GM21360 (cell line): ENCODE measurements around the gene TNKS2.
A peak's percentile ranks its signal among the peaks of the same experiment; 100 is the strongest.
"Not testable (repeated sequence)": the region's sequence is repeated elsewhere in the genome, so short reads cannot be mapped to it uniquely, and the experiment has no call there.

Source experiments
- ATAC-seq: cut with Tn5 transposase; IDR thresholded peaks from one replicate; pipeline ENCODE4 v1.9.1; 2021; ENCODE audit warnings: mild to moderate bottlenecking, moderate library complexity; ENCODE audit not compliant: unreplicated experiment

The TNKS2 gene

GRCh38 chr10:91796331-91797047 lies 1.7 kb upstream of the TNKS2 start:
- ATAC-seq = no peak

DNA sequence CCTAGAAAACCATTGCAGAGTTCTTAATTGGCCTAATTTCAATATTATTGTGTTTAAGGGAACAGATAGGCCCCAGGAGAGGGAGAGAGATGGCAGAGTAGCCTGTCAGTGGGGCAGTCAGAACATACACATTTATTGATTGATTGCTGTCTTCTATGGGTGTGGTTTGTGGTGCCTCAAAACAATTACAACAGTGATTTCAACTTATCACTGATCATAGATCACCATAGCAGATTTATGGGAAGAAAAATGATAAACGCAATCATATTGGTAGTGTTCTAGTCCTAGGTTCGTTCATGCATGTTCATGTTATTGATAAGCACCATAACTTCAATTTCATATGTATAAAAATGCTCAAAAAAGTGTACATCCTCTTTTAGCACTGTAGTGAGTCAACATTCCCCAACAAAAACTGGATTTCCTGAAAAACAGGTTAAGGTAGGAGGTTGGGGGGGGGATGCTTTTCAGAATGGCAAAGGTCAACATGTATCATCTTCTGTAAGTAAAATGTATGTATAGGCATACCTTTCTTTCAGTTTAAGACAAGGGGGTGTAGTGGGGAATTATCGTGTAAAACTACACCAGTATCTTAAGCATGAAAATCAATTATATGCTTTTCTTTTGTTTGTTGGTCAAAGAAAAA lies 1.1 kb upstream of the TNKS2 start:
- ATAC-seq = no peak

- peak; percentile 41 for ATAC-seq
These were observed 704 bp downstream of the TNKS2 start for GRCh38 chr10:91798649-91799611.

DNA sequence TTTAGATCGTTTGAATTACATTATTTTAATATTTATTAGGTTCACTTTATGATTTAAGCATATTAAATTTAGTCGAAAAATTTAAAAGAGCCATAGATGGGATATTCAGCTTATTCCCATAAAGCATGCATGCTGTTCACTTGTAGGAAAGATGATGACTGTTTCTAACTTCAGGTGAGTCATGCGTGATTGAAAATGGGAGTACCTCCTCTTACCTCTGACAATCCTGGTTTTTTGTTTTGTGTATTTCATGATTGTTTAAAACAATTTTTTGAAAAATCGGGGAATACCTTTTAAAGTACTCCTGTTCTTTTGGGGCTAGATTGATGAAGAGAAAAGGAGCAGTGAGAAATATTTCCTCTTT lies 1.4 kb downstream of the TNKS2 start:
- no peak for ATAC-seq

GRCh38 chr10:91800182-91800581 lies 2.0 kb downstream of the TNKS2 start:
- no peak for ATAC-seq

GRCh38 chr10:91800756-91801155 lies 2.5 kb downstream of the TNKS2 start:
- no peak for ATAC-seq

DNA sequence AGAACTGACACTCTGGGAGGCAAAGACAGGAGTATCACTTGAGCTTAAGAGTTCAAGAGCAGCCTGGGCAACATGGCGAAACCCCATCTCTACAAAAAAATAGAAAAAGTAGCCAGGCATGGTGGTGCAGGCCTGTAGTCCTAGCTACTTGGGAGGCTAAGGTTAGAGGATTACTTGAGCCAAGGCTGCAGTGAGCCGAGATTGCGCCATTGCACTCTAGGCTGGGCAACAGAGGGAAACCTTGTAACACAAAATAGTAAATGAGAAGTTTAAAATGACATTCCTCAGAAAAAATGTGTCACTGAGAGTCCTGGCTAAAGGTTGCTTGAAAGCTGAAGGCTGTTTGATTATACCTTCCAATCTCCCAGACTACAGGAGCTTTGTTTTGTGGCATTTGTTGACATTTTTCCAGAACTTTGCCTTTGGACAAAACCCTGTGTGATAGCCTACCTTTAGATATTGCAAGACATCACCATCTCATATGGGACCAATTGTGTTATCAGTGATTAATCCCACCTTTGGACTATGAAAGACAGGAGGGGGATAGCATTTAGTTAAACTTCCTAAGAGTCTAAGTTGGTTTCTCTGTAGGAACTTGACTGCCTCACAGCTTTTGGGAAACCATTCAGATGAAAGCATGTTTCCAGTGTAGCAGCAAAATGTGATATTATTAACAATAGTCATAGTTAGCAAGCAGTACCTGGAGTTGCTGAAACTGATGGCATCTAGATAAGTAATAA lies 5.3 kb downstream of the TNKS2 start:
- ATAC-seq = no peak

DNA sequence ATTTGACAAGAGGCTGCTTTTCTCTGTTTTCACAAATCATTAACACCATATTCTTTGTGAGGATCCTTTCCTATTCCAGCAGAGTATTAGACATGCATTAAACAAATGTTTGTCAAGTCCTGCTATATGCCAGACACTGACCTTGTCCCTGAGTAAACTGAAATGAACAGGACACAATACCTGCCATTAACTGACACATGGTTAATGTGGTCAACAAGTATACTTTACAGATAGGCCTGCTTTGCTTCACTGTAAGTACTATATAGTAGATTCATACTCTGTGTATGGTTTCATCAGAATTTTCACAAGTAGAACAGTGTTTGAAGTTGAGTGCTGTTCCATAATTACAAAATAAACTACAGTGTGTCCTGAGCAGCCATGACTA lies 5.9 kb downstream of the TNKS2 start:
- no peak for ATAC-seq

DNA sequence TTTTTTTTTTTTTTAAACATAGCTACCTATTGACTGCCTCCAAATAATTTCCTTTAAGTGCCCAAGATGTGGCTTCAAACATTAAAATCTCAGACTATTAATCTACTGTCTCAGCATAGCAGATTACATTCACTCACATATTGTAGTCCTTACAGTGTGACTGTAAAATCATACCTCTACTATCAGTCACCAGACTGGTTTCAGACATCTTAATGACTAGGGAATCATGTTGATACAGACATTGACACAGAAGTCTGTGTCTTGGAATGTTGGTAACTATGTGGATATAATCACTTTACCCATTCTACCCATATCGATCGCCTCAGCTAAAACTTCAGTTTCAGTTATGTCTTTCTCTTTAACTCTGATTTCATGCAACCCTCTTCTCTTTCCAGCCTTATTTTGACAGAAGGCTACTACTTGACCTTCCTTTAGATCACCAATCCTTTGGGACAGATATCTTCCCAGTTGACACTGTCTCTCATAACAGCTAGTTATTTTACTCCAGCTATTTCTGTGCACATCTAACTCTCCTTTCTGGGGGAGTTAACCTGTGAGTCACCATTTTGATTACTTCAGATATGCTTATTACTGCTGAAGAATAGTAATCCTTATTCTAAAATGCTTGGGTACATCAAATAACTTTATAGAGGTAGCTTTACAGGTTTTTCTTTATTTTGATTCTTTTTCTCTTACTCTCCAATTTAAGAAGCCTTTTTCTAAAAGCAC lies 7.0 kb downstream of the TNKS2 start:
- no peak for ATAC-seq

- not testable (repeated sequence) for ATAC-seq
These were observed 9.0 kb downstream of the TNKS2 start for GRCh38 chr10:91807264-91807663.

- no peak for ATAC-seq
These were observed 15.0 kb downstream of the TNKS2 start for GRCh38 chr10:91813251-91813650.

- no peak for ATAC-seq
These were observed 18.8 kb downstream of the TNKS2 start for GRCh38 chr10:91816981-91817380.

- no peak for ATAC-seq
These were observed 21.9 kb downstream of the TNKS2 start for GRCh38 chr10:91820144-91820543.

- ATAC-seq = no peak
These were observed 25.9 kb downstream of the TNKS2 start for GRCh38 chr10:91824076-91824475.

DNA sequence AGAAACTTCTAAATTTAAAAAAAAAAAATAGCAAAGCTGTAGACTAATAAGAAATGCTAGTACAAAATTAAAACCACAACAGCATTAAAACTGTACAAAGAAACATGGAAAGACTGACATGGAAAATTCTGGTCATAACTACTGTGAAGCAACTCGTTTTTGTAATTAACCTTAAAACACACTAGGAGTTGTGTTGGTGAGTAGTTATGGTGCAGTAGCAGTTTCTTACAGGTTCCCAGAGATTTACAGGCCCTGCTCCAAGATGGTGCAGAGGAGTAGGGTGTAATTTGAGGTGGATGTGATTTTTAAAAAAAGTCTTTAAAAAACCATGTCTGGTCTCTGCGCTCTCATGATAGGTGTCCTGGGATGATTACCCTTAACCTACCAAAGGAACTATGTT lies 31.0 kb downstream of the TNKS2 start:
- ATAC-seq = no peak

- no peak for ATAC-seq
These were observed 40.0 kb downstream of the TNKS2 start for GRCh38 chr10:91838199-91838598.

DNA sequence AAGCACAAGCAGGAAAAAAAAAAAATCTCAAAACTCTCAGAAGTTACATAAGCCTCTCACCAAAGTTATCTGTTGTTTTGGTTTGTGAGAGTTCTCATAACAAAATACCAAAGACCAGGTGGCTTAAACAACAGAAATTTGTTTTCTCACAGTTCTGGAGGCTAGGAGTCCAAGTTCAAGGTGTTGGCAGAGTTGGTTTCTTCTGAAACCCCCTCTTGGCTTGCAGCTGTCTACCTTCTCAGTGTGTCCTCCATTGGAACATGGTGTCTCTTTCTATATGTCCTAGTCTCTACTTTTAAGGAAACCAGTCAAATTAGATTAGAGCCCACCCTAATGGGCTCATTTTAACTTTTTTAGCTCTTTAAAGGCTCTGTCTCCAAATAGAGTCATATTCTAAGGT lies 44.9 kb downstream of the TNKS2 start:
- no peak for ATAC-seq

GRCh38 chr10:91856637-91857036 lies 58.4 kb downstream of the TNKS2 start:
- ATAC-seq = no peak

DNA sequence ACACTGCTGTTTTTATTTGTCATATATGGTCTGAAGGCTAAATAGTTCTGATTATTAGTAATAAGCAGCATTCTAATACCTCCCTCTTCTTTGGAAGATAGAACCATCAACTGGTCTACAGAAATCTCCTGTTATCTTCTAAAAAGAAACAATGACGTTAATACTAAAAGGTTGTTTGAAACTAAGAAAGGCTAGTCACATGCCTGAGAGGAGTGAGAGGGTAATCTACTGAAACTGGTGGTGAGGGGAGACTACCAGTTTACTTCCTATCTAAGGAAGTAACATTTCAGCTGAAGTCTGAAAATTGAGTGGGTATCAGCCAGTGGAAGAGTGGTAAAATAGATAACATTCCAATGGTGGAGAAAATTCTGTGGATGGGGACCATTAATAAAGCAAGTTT lies 62.7 kb downstream of the TNKS2 start:
- ATAC-seq = no peak

- no peak for ATAC-seq
These were observed 65.9 kb downstream of the TNKS2 start for GRCh38 chr10:91864099-91864498.
